HG02642 (cell line): ENCODE measurements around the gene OGG1.

Experiments
- ATAC-seq: cut with Tn5 transposase; IDR thresholded peaks from one replicate; pipeline ENCODE4 v1.9.1; 2021; ENCODE audit warnings: mild to moderate bottlenecking; ENCODE audit not compliant: unreplicated experiment, poor library complexity

Gene OGG1

DNA sequence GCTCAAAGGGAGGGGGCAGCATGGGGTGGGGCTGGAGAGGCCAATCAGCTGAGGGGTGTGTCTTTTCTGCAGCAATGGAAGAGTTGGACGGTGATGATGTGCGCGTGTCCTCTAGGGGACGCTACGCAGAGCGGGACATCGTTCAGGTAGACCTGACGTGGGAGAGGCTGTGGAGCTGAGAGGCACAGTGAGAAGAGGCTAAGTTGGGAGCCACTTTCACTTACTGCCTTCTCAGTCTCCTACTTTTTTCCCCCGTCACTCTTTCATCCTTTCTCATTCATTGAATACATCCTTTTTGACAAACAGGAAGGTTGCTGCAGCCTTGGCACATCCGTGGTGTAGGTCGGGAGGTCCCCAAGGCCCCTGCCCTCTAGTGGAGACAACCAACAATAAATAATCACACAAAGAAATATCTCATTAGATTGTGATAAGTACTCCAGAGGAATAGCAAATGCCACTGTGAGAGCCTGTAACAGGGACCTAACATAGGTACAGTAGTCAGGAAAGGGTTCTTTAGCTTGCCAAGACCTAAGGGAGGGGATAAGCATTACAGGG is 22.6 kb upstream of the OGG1 start:
- no peak for ATAC-seq

DNA sequence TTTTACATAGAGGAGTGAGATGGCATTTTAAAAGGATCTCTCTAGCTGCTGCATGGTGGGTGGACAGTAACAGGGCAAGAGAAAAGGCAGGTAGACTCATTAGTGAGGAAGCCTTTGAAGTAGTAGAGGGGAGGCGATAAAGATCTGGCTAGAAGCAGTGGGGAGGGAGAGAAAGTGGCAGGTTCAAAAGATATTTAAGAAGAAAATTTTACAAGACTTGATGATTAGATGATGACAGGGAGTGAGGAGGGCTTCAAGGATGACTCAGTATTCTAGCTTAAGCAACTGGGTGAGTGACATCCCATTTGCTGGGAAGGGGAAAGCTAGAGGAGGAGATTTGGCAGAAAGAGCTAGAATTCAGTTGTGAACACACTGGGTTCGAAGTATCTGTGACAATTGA is 22.0 kb upstream of the OGG1 start:
- ATAC-seq = no peak

DNA sequence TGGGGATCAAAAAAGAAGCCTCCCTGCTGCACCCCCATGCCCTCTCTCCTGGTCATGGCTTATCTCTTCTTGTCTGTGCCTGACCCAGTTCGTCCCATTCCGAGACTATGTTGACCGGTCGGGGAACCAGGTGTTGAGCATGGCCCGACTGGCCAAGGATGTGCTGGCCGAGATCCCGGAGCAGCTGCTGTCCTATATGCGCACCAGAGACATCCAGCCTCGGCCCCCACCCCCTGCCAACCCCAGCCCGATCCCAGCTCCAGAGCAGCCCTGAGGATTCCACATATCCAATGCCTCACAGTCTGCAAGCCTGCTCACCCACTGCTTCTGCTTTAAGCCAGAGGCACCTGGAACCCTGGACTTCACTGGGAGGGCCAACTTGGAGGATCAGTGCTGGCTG is 20.3 kb upstream of the OGG1 start:
- no peak for ATAC-seq

DNA sequence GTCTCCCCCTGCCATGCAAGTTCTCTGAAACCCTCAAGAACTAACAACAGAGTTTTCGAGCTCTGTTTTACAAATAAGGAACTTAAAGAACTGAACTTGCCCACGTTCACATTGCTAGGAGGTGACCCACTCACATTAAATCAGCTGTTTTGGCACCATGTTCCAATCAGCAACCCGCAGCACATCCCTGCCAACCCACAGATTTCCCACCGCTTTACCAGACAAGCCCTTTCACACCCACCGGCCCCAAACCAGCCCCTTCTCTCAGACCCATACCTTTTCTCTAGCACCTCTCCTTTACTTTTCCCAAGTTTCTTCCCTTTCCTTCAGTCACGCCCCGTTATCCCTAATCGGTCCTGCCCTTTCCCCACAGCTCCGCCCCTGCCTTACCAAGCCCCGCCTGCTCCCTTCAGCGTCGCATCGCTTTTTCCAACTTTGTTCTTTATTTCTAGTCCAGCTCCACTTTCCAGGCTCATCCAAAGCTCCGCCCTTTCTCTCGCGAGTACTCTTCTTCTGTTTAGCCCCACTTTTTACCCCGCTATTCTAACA is 19.0 kb upstream of the OGG1 start:
- ATAC-seq = peak; percentile 46

DNA sequence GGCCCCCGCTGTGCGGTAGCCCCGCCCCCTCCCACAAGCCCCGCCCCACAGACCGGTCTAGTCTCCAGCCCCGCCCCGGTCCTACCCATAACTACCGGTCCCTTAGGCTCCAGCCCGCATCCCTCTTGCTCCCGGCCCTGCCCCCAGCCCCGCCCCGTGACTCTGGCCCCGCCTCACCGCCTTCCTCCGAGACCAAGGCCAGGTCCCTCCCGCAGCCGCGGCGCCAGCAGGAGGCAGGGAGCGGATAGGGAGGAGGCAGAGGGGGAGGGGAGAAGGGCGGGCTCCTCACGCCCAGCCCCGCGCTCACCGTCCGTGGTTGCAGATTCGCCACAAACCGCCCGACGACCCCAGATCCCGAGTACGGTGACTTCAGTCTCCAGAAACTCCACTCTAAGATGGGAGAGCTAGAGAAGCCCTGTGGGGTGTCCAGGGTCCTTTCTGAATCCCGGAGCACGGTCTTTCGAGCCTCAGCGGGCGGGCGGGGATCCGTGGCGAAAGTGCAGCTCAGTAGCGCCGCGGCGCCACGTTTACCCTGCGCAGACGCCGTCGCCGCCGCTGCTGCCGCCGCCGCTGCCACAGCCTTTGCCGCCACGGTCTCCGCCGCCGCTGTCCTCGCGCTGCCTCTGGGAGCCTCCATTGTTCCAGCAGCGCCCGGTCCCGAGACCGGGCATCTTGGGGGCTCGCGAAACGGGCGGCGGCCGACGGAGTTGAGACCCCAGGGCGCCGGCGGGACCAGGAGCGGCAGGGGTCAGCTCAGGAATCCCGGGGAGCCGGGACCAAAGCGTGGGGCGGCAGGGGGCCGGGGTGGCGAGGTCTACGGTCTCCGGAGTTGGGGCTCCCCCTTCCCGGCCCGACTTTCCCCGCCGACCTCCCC is 18.3 kb upstream of the OGG1 start, which contains the start of gene BRPF1:
Gene BRPF1, plus strand, starts transcription at position 530 of the 874 bp plus-strand sequence. CDS start 2,406 bp downstream, outside the sequence.
- ATAC-seq = peak; percentile 92

DNA sequence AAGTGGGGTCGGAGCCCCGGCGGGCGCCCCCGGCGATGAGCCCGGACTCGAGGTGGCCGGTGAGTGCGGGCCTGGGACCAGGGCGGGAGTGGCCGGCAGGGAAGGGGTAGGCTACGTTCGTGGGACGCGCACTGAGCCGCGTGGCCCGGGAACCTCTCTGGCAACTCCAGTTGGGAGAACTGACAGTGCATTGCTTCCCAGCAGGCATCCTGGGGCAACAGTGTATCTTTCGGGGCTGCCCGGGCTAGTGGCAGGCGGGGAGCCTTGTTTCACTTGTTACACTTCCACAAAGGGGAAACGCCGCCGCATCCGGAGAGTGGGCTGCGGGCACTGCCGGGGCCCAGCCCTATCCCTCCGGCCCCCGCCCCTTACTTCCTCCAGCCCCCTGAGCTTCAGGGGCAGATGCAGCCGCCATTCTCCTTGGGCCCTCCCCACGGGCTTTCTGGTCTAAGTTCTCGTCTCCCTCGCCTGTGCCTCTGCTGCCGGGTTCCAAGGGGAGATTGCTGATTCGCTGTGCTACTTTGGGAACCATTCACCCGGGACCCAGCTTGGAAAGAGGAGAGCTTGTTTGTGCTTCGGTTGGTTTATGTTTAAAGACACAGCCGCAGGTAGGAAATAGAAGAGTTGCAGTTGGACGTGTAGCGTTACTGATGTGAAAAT is 17.5 kb upstream of the OGG1 start:
- ATAC-seq = peak; percentile 17

DNA sequence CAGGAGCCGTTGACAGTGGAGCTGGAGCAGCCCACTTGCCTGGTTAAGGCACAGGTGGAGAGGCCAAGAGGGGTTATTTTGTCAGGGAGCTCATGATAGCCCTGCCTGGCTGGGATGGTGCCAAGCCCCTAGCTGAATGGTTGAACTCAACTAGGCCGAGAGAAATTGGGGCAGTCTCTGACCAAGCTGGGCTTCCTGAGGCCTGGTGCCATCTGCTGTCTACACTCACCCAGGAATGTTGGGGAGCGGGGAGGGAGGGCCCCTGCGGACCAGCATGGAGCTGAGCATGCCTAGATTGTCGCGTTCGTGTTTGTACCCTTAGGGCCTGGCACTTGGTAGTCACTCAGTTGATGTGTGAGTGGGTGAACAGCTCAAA is 17.0 kb upstream of the OGG1 start:
- no peak for ATAC-seq

DNA sequence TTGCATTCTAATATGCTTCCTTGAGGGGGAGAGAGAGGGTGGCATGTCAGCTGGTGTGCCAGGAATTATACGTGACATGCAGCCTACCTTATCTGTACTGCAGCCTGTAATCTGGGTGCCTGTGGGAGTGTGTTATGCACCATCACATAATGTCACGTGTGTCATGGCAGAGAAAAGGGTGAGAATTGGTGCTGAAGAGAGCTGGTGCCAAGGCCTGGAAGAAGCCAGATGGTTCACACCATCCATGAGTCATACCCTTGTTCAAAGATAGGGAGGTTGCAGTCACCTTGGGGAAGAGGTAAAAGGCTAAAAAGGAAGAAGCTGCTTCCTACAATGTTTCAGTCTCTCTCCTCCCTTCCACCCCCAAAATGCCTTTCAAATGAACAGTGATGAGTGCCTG is 12.9 kb upstream of the OGG1 start:
- no peak for ATAC-seq

DNA sequence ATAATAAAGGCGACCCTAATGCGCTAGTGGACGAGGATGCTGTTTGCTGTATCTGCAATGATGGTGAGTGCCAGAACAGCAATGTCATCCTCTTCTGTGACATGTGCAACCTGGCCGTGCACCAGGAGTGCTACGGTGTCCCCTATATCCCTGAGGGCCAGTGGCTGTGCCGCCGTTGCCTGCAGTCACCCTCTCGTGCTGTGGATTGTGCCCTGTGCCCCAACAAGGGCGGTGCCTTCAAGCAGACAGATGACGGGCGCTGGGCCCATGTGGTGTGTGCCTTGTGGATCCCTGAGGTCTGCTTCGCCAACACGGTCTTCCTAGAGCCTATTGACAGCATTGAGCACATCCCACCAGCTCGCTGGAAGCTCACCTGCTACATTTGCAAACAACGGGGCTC is 10.6 kb upstream of the OGG1 start:
- no peak for ATAC-seq

DNA sequence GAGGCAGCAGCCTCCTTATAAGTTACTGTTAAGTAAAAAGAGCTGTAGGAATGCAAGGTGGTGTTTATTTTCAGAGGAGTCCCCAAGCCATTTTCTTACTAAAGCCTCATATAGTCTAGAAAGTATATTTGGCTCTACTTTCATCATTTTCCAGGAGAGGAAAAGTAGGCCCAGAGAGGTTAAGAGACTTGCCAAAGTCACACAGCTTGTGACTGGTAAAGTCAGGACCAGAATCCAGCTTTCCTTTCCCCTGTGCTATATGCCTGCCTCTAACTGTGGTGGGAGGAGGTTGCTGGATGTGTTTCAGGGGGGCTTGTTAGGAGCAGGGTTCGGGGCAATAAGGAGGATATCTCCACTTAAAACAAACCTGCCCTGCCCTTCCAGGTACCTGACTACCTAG is 7.2 kb upstream of the OGG1 start:
- ATAC-seq = no peak

DNA sequence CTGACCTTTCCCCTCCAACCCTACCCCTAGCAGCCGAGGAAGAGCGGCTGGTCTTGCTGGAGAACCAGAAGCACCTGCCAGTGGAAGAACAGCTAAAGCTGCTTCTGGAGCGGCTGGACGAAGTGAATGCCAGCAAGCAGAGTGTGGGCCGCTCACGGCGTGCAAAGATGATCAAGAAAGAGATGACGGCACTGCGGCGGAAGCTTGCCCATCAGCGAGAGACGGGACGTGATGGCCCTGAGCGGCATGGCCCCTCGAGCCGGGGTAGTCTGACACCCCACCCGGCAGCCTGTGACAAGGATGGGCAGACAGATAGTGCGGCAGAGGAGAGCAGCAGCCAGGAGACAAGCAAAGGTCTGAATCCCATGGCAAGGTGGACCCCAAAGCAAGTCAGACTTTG is 6.2 kb upstream of the OGG1 start:
- no peak for ATAC-seq

DNA sequence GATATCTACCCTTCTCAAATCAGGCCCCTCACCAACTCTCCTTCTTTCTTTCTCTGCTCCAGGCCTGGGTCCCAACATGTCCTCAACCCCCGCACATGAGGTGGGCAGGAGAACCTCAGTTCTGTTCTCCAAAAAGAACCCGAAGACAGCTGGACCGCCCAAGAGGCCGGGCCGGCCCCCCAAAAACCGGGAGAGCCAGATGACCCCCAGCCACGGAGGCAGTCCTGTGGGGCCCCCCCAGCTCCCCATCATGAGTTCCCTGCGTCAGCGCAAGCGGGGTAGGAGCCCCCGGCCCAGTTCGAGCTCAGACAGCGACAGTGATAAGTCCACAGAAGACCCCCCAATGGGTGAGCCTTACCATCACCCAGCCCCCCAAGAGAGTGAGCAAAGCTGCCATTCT is 5.6 kb upstream of the OGG1 start:
- no peak for ATAC-seq

DNA sequence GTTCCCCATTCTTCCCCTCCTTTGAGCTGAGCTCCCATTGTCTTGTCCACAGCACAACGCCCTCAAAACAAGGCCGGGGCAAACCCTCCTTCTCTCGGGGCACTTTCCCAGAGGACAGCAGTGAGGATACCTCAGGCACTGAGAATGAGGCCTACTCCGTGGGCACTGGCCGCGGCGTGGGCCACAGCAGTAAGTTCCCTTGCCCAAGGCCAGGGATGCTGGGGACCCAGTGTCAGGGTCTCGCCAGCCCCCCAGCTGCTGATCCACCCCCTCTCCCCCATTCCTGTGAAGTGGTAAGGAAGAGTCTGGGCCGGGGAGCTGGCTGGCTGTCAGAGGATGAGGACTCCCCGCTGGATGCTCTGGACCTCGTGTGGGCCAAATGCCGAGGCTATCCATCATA is 4.2 kb upstream of the OGG1 start:
- no peak for ATAC-seq

DNA sequence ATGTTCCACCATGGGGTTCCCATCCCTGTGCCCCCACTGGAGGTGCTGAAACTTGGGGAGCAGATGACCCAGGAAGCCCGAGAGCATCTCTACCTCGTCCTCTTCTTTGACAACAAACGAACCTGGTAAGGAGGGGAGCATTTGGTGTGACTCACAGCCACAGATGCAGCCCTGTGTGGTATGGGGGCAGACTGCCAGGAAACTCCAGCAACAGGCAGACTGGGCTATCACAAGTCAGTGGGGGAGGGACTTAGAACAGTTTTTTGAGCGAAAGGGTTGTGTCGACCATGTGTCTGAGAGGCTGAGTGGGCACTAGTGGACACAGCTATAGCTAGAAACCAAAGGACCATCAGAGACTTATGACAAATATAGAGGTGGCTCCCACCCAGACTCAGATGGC is 3.4 kb upstream of the OGG1 start:
- no peak for ATAC-seq

DNA sequence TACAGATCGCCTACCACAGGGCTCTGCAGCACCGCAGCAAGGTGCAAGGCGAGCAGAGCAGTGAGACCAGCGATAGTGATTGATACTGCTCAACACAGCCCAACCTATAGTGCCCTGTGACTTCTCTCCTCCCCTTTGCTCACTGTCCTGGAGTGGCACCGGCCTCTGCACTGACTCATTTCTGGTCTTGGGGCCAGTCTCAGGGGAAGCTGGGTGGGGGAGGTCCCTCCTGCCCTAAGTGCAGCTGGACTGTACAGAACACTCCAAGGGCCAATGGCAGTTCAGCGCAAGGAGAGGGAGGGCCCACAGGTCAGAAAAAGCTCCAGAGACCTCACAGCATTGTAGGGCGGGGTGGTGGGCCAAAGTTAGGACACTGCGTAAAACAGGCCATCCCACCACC is 2.5 kb upstream of the OGG1 start:
- no peak for ATAC-seq

DNA sequence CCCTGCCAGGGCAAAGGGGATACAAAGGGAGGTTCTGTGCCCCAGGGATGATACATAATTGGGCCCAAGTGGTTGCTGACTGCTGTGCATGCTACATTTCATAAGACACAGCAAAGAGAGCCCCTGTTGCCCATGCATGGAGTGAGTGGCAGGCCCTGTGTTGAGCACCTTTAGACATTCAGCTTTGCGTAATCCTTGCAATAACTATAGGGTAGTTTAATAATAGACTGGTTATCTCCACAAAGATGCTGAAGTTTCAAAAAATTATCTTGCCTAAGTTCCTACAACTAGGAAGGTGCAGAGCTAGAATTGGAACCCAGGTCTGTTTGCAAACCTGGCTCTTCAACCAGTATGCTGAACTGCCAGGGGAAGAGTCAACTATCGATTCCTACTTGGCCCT is 1.7 kb upstream of the OGG1 start:
- ATAC-seq = no peak

DNA sequence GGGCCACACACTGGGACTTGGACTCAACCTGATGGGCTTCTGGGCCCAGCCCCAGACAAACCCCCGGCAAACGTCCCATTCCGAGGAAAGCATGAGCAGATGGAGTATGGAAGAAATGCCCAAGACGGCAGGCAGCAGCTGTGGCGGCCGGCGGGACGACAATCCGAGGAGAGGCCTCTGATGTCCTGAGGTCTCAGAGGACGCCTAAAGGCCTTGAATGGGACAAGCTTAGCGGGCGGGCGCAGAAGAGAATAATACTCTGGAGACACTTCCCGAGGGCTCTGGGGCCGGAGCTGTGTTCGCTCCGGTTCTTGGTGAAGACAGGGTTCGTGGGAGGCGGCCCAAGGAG is 482 bp upstream of the OGG1 start:
- no peak for ATAC-seq

DNA sequence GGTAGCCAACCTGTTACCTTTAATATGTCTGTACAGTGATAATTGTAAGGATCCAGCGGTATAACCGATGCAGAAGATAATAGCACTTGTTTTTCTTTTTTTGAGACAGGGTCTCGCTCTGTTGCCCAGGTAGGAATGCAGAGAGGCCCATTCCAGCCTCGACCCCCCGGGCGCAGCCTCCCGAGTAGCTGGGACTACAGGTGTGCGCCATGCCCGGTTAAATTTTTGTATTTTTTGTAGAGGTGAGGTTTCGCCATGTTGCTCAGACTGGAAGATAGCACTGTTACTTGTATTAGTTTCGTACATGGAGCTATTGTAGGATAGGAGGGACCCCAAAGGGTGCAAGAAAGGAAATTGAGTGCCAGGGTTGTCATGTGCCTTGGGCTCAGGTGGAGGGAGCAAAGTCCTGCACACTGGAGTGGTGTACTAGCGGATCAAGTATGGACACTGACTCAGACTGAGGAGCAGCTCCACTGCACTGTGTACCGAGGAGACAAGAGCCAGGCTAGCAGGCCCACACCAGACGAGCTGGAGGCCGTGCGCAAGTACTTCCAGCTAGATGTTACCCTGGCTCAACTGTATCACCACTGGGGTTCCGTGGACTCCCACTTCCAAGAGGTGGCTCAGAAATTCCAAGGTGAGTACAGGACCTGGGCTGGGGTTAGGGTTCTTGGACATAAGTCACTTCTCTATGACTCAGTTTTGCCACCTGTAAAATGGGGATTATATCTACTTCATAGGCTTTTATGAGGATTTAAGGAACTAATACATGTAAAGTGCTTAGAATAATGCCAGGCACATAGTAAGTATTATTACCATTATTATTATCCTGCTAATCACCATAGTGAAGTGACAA is 1.0 kb downstream of the OGG1 start:
- no peak for ATAC-seq

DNA sequence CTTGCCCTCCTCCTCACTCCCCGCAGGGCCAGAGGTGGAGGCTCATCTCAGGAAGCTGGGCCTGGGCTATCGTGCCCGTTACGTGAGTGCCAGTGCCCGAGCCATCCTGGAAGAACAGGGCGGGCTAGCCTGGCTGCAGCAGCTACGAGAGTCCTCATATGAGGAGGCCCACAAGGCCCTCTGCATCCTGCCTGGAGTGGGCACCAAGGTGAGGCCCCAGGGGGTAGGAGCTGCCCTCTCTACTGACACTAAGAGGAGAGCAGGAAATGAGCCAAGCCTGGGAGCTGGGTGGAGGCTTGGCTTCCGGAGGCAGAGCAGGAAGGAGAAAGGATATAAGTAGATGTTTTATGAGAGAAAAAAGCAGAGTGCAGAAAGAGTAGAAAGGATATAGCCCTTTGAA is 4.9 kb downstream of the OGG1 start:
- ATAC-seq = no peak

DNA sequence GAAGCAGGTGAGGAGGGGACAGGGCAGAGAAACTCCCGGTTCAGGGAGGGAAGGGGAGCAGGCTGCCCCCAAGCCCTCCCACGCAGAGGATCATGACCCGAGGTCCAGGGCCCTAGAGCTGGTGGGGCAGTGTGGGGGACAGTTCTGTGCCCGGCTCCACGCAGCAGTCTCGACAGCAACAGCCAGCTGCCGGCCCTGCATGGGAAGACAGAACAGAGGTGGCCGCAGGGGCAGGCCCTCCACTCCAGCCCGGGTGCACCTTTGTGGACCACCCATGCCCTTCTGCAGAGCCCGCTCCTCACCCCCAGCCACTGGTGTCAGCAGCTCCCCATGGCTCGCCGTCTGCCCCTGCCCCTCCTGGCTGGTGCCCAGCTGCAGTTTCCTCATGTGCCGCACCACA is 7.7 kb downstream of the OGG1 start:
- ATAC-seq = no peak
